ENCODE data around the gene PCDHGA1.

Gene PCDHGA1

DNA sequence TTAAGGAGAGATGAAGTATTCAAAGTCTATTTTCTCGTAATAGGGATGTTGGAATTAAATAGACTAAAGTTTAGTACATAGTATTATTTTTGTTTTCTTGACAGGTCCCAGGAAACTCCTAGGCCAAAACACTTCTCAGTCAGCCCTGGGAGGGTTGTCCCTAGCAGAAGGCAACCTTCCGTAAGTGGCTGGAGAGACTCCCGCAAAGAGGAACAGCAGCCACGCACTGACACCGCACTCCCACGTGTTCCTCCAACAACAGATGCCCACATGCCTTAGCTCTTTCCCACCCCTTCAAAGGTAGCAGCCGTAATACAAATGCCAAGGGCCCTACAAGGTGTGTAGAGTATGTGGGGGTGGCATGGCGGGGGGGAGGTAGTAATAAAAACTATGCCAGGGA, 187.0 kb downstream of the PCDHGA1 start:
- Histone ChIP-seq H3K4me3 (ENCODE audit: low read depth, low read length) (no peak overlapping the region), H3K27ac (ENCODE audit: low read depth, low read length) (no peak overlapping the region), H3K27me3 (ENCODE audit: insufficient read depth, low read length) (no peaks in the 10 kb centered on the region), H3K36me3 (ENCODE audit: insufficient read depth, low read length) (peaks cover 10% of the 10 kb centered on the region; the same call in 1 of the 2 replicates), H3K4me1 (ENCODE audit: control insufficient read depth, insufficient read depth, low read length, unreplicated experiment) (peaks cover 54% of the 10 kb centered on the region), H2AFZ (ENCODE audit: low read length, unreplicated experiment) (no peak overlapping the region), H3K79me2 (ENCODE audit: control insufficient read depth, insufficient read depth, low read length, unreplicated experiment) (no peaks in the 10 kb centered on the region)

- H3K79me2 ChIP-seq (ENCODE audit: control insufficient read depth, insufficient read depth, low read length, unreplicated experiment), result no peaks in the 10 kb centered on the region
- H3K27me3 ChIP-seq (ENCODE audit: insufficient read depth, low read length), result no peaks in the 10 kb centered on the region
- H3K27ac ChIP-seq (ENCODE audit: low read depth, low read length), result no peak overlapping the region
- H2AFZ ChIP-seq (ENCODE audit: low read length, unreplicated experiment), result no peak overlapping the region
- peaks cover 10% of the 10 kb centered on the region; the same call in 1 of the 2 replicates for H3K36me3 ChIP-seq (ENCODE audit: insufficient read depth, low read length)
- no peak overlapping the region for H3K4me3 ChIP-seq (ENCODE audit: low read depth, low read length)
- peaks cover 52% of the 10 kb centered on the region for H3K4me1 ChIP-seq (ENCODE audit: control insufficient read depth, insufficient read depth, low read length, unreplicated experiment)
Measured at GRCh38 chr5:141517880-141518617, 187.7 kb downstream of the PCDHGA1 start.

- H3K4me1 ChIP-seq (ENCODE audit: control insufficient read depth, insufficient read depth, low read length, unreplicated experiment), result peaks cover 49% of the 10 kb centered on the region
- H3K79me2 ChIP-seq (ENCODE audit: control insufficient read depth, insufficient read depth, low read length, unreplicated experiment), result no peaks in the 10 kb centered on the region
- no peak overlapping the region for H2AFZ ChIP-seq (ENCODE audit: low read length, unreplicated experiment)
- H3K27ac ChIP-seq (ENCODE audit: low read depth, low read length), result no peak overlapping the region
- no peaks in the 10 kb centered on the region for H3K27me3 ChIP-seq (ENCODE audit: insufficient read depth, low read length)
- no peak overlapping the region for H3K4me3 ChIP-seq (ENCODE audit: low read depth, low read length)
- H3K36me3 ChIP-seq (ENCODE audit: insufficient read depth, low read length), result peaks cover 10% of the 10 kb centered on the region; the same call in 1 of the 2 replicates
Measured at GRCh38 chr5:141518618-141519015, 188.3 kb downstream of the PCDHGA1 start.

DNA sequence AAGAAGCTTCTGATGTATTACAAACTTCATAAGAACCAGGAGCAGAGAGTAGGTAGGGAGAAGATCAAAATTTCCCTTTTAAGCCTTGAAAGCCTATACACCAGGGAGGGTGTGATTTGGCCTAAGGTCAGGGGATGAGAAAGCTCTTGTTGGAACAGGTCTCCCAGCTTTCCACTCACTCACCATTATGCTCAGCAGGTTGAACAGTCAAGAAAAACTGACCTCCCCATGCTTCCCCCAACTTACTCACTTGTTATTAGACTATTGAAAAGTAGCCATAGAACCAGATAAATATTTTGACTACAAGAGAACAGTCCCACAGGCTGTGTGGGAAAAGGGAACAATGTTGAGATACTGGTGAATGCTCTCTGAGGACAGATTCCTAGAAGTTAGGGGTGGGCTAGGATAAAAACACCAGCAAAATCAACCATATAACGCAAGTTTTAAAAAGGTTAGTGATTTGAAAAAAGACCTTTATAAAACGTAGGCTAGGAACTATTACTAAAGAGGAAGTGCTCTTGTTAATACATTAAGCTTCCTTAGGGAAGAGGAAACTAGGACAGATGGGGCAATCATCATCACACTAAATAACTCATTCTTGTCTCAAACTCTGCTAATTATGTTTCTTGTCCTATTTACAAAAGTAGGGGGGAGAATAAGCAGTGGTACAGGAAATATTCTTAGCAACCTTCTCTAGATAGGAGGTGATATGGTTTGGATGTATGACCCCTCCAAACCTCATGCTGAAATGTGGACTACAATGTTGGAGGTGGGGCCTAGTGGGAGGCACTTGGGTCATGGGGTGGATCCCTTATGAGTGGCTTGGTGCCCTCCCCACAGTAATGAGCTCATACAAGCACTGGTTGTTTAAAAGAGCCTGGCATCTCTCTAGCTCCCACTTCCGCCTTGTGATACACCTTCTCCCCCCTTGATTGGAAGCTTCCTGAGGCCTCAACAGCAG, 189.6 kb downstream of the PCDHGA1 start:
- Histone ChIP-seq H3K4me3 (ENCODE audit: low read depth, low read length) (no peak overlapping the region), H3K27me3 (ENCODE audit: insufficient read depth, low read length) (no peaks in the 10 kb centered on the region), H3K36me3 (ENCODE audit: insufficient read depth, low read length) (peaks cover 16% of the 10 kb centered on the region; the same call in 1 of the 2 replicates)

GRCh38 chr5:141521244-141521781, 191.0 kb downstream of the PCDHGA1 start:
- H3K27ac ChIP-seq (ENCODE audit: low read depth, low read length), result peak overlapping the region; percentile 84
- H3K36me3 ChIP-seq (ENCODE audit: insufficient read depth, low read length), result peaks cover 16% of the 10 kb centered on the region; the same call in 1 of the 2 replicates
- H3K4me3 ChIP-seq (ENCODE audit: low read depth, low read length), result no peak overlapping the region
- peaks cover 50% of the 10 kb centered on the region for H3K4me1 ChIP-seq (ENCODE audit: control insufficient read depth, insufficient read depth, low read length, unreplicated experiment)
- no peaks in the 10 kb centered on the region for H3K79me2 ChIP-seq (ENCODE audit: control insufficient read depth, insufficient read depth, low read length, unreplicated experiment)
- H3K27me3 ChIP-seq (ENCODE audit: insufficient read depth, low read length), result no peaks in the 10 kb centered on the region
- H2AFZ ChIP-seq (ENCODE audit: low read length, unreplicated experiment), result no peak overlapping the region

More for the DNA sequence above, 189.6 kb downstream of the PCDHGA1 start:
- H3K27ac ChIP-seq (ENCODE audit: low read depth, low read length), result peak overlapping the region; percentile 84
- peaks cover 47% of the 10 kb centered on the region for H3K4me1 ChIP-seq (ENCODE audit: control insufficient read depth, insufficient read depth, low read length, unreplicated experiment)
- H3K79me2 ChIP-seq (ENCODE audit: control insufficient read depth, insufficient read depth, low read length, unreplicated experiment), result no peaks in the 10 kb centered on the region
- H2AFZ ChIP-seq (ENCODE audit: low read length, unreplicated experiment), result no peak overlapping the region

DNA sequence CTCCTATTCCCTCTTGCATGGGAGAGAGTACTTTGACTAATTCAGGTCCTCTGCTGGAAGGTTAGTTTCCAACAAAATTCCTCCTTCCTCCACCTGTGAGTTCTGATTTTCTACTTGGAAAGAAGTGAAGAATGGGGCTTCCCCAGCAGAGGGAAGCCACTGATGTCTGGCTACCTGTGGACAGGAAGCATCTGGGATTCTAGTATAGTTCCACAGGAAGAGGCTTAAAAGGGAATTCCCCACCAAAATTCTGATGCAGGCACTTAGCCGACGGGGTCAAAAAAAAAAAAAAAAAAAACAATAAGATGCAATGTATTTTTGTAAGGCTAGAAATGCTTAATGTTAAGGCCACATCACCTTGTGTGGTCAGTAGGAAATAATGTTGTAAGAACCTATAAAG, 192.0 kb downstream of the PCDHGA1 start:
- peak overlapping the region; percentile 84 for H3K27ac ChIP-seq (ENCODE audit: low read depth, low read length)
- no peak overlapping the region for H2AFZ ChIP-seq (ENCODE audit: low read length, unreplicated experiment)
- no peaks in the 10 kb centered on the region for H3K79me2 ChIP-seq (ENCODE audit: control insufficient read depth, insufficient read depth, low read length, unreplicated experiment)
- H3K4me1 ChIP-seq (ENCODE audit: control insufficient read depth, insufficient read depth, low read length, unreplicated experiment), result peaks cover 50% of the 10 kb centered on the region
- peaks cover 16% of the 10 kb centered on the region; the same call in 1 of the 2 replicates for H3K36me3 ChIP-seq (ENCODE audit: insufficient read depth, low read length)
- H3K27me3 ChIP-seq (ENCODE audit: insufficient read depth, low read length), result no peaks in the 10 kb centered on the region
- no peak overlapping the region for H3K4me3 ChIP-seq (ENCODE audit: low read depth, low read length)

GRCh38 chr5:141523991-141524390, 193.7 kb downstream of the PCDHGA1 start:
- H3K27ac ChIP-seq (ENCODE audit: low read depth, low read length), result 0 out of 2 replicates have a peak overlapping the region, but pooled peaks have one; percentile 13
- no peaks in the 10 kb centered on the region for H3K27me3 ChIP-seq (ENCODE audit: insufficient read depth, low read length)
- H3K79me2 ChIP-seq (ENCODE audit: control insufficient read depth, insufficient read depth, low read length, unreplicated experiment), result no peaks in the 10 kb centered on the region
- H3K4me1 ChIP-seq (ENCODE audit: control insufficient read depth, insufficient read depth, low read length, unreplicated experiment), result peaks cover 55% of the 10 kb centered on the region
- no peak overlapping the region for H3K4me3 ChIP-seq (ENCODE audit: low read depth, low read length)
- H3K36me3 ChIP-seq (ENCODE audit: insufficient read depth, low read length), result peaks cover 15% of the 10 kb centered on the region; the same call in 1 of the 2 replicates
- H2AFZ ChIP-seq (ENCODE audit: low read length, unreplicated experiment), result no peak overlapping the region

DNA sequence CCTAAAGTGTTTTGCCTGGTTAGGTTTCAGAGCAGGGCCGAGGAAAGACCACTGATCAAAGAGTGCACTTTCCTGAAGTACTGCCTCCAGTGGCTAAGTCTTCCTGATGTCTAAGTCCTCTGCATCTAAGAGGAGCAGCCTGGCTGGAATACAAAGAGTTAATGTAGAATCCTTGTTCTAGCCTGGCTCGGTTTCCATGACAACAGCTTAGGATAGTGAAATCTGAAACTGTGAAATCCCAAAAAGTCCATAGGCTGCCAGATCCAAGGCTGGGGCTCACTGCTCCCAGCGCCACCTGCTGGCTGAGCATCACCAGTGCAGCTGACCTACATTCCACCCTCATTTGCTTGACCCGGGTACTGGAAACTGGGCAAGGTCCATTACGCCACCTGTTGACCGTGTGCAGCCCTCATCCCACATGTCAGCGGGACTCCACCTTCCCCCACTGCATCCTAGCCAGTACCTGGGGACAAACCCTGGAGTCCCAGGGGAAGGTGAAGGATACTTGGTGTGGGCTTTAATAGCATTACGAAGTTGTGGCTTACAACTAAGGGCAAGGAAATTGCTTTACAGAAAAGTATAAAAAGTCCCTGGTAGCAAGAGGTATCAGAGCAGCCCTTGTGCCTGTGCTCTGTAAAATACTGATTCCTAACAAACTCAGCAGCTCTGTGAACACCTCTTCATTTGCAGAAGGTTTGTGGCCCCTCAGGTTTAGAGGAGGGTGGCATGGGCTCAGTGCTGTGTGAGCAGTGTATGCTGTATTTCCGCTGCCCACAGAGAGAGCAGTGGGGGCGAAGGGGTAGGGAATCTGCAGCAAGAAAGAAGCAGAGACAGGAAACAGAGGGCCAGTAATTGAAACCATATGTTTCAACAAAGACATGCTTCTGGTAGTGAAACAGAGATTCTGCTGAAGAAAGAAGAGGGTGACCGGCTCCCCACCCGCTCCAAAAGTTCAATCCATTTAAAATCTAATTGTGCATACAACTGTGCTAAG, 194.6 kb downstream of the PCDHGA1 start:
- Histone ChIP-seq H2AFZ (ENCODE audit: low read length, unreplicated experiment) (no peak overlapping the region), H3K27me3 (ENCODE audit: insufficient read depth, low read length) (no peaks in the 10 kb centered on the region), H3K4me1 (ENCODE audit: control insufficient read depth, insufficient read depth, low read length, unreplicated experiment) (peaks cover 58% of the 10 kb centered on the region), H3K4me3 (ENCODE audit: low read depth, low read length) (no peak overlapping the region), H3K27ac (ENCODE audit: low read depth, low read length) (peak overlapping the region; percentile 57), H3K36me3 (ENCODE audit: insufficient read depth, low read length) (peaks cover 6% of the 10 kb centered on the region; the same call in 1 of the 2 replicates), H3K79me2 (ENCODE audit: control insufficient read depth, insufficient read depth, low read length, unreplicated experiment) (no peaks in the 10 kb centered on the region)

DNA sequence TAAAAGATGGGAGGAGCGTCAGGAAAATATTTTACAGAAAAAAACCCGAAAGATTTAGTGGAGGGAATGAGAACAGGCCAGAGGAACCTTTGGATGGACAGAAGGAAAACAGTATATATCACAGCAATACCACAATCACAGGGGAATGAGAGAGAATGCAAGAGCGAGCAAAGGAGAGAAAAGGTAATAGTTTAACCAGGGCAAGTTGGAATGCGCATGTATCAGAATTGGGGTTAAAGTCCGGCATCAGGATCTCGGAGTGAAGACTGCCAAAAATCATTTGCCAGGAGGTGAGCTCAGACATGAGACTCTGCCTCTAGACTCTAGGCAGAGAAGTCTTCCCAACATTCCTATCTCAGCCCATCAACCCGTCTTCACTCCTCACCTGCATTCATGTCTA, 195.3 kb downstream of the PCDHGA1 start:
- peaks cover 50% of the 10 kb centered on the region for H3K4me1 ChIP-seq (ENCODE audit: control insufficient read depth, insufficient read depth, low read length, unreplicated experiment)
- peak overlapping the region; percentile 57 for H3K27ac ChIP-seq (ENCODE audit: low read depth, low read length)

More for the DNA sequence above, 195.3 kb downstream of the PCDHGA1 start:
- no peaks in the 10 kb centered on the region for H3K27me3 ChIP-seq (ENCODE audit: insufficient read depth, low read length)
- H3K79me2 ChIP-seq (ENCODE audit: control insufficient read depth, insufficient read depth, low read length, unreplicated experiment), result no peaks in the 10 kb centered on the region
- H2AFZ ChIP-seq (ENCODE audit: low read length, unreplicated experiment), result no peak overlapping the region
- H3K4me3 ChIP-seq (ENCODE audit: low read depth, low read length), result no peak overlapping the region
- peaks cover 6% of the 10 kb centered on the region; the same call in 1 of the 2 replicates for H3K36me3 ChIP-seq (ENCODE audit: insufficient read depth, low read length)
